Left lung (tissue), 10 donors: ENCODE measurements around the gene BEAN1. TPM values are rescaled to one million over a fixed set of nuclear protein-coding genes. Genes with fewer than 3 reads are reported as not detected.
A peak's percentile ranks its signal among the peaks of the same experiment; 100 is the strongest.

Experiments used
- ATAC-seq: fragments of 200-7000 bp; cut with Tn5 transposase; one replicate; pipeline ENCODE4 v1.9.1; 2020; ENCODE audit warnings: moderate library complexity
- DNase-seq, 4 donors: peaks; one replicate each; pipeline ENCODE4 v3.0.0-alpha.2; 2013 to 2020
- H3K27ac ChIP-seq, 2 donors: fragments of 200-600 bp; sonication (generic) in 1 of 2; one replicate each; pipeline versions ENCODE4 v1.5.0 to v1.8.0; 2020 to 2021
- H3K27me3 ChIP-seq, 2 donors: fragments of 200-600 bp; sonication (generic) in 1 of 2; one replicate each; pipeline versions ENCODE4 v1.5.0 to v1.8.0; 2020 to 2021
- H3K36me3 ChIP-seq, 2 donors: fragments of 200-600 bp; sonication (generic) in 1 of 2; one replicate each; pipeline versions ENCODE4 v1.5.0 to v1.8.0; 2020 to 2021
- H3K4me1 ChIP-seq, 2 donors: fragments of 200-600 bp; one replicate each; pipeline ENCODE4 v1.8.0; 2021
- H3K4me3 ChIP-seq, 2 donors: fragments of 200-600 bp; sonication (generic) in 1 of 2; one replicate each; pipeline versions ENCODE4 v1.5.0 to v1.8.0; 2020 to 2021; ENCODE audit warnings: mild to moderate bottlenecking in 1 of 2
- H3K9me3 ChIP-seq, 2 donors: fragments of 200-600 bp; sonication (generic) in 1 of 2; one replicate each; pipeline versions ENCODE4 v1.5.0 to v1.8.0; 2020 to 2021
- intact Hi-C, 2 donors: fragments of 100-400 bp; cut with DNase I; formaldehyde crosslinking; loops; one replicate each; pipeline versions ENCODE4 v1.11.2 to v1.14.2; 2022
- polyA plus RNA-seq, 6 donors: library from polyadenylated mRNA; unstranded; fragments of 120-200 nt; gene quantifications; one replicate each; pipeline ENCODE4 v1.2.1, GENCODE V29; 2013; ENCODE audit not compliant: insufficient read length in 6 of 6
- total RNA-seq, 2 donors: library from RNA; stranded (reverse); fragmentation: NEBNext Ultra II Directional; extraction: Animal tissue kit (Norgen Biotek cat#: 25700); gene quantifications; one replicate each; pipeline ENCODE4 v1.2.1, GENCODE V29; 2021
- TF ChIP-seq, protein P1 (sequence below), 2 donors: fragments of 200-600 bp; sonication (generic) in 1 of 2; IDR thresholded peaks; one replicate each; pipeline versions ENCODE4 v1.5.0 to v1.8.0; 2021; ENCODE audit warnings: antibody characterized with exemption in 2 of 2
- donor health status: DM: no; HTN: yes; CAD: no.
- donor health status: DM: no; HTN: no; CAD: no.

The BEAN1 gene
- total and polyA plus RNA-seq, 8 donors, result 0.65 to 13.6 (median 10.8) TPM

DNA sequence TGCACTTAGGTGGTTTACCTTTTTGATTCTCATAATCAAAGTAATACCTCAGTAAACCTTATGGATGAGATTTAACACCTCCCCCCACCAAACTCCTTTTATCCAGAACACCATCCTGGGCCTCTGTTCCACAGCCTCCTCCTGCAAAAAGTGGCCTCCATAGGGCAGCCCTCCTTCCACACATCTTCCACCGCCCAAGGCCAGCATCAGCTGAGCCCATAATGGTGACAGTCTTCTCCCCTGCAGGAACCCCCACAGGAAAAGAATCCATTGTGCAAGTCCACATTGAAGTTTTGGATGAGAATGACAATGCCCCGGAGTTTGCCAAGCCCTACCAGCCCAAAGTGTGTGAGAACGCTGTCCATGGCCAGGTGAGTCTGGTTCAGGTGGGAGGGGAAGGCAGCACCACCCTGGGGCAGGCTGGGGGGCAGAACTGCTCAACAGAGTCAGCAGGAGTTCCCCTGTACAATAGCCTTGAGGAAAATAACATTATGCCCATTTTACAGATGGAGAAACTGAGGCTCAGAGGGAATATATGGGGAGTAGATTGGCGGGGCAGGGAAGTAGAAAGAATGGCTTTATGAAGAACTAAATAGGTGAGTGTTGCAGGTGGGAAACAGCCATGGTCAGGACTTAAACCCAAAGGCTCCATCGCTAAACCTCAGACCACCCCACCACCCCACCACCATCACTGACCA lies 29.2 kb upstream of the BEAN1 start:
- H3K4me3 ChIP-seq, result no peak overlapping the region
- no peaks in the 10 kb centered on the region for H3K9me3 ChIP-seq
- intact Hi-C loops, result no loop called here
- TF ChIP-seq, protein P1, sequence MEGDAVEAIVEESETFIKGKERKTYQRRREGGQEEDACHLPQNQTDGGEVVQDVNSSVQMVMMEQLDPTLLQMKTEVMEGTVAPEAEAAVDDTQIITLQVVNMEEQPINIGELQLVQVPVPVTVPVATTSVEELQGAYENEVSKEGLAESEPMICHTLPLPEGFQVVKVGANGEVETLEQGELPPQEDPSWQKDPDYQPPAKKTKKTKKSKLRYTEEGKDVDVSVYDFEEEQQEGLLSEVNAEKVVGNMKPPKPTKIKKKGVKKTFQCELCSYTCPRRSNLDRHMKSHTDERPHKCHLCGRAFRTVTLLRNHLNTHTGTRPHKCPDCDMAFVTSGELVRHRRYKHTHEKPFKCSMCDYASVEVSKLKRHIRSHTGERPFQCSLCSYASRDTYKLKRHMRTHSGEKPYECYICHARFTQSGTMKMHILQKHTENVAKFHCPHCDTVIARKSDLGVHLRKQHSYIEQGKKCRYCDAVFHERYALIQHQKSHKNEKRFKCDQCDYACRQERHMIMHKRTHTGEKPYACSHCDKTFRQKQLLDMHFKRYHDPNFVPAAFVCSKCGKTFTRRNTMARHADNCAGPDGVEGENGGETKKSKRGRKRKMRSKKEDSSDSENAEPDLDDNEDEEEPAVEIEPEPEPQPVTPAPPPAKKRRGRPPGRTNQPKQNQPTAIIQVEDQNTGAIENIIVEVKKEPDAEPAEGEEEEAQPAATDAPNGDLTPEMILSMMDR (IDR thresholded peaks at IDR 0.05), result no peak
- no peak overlapping the region for H3K27ac ChIP-seq
- no peak for ATAC-seq
- no peaks in the 10 kb centered on the region for H3K27me3 ChIP-seq
- peaks cover 3 to 10% of the 10 kb centered on the region in 2 donors for H3K36me3 ChIP-seq
- no peak for DNase-seq
- H3K4me1 ChIP-seq, result no peaks in the 10 kb centered on the region

DNA sequence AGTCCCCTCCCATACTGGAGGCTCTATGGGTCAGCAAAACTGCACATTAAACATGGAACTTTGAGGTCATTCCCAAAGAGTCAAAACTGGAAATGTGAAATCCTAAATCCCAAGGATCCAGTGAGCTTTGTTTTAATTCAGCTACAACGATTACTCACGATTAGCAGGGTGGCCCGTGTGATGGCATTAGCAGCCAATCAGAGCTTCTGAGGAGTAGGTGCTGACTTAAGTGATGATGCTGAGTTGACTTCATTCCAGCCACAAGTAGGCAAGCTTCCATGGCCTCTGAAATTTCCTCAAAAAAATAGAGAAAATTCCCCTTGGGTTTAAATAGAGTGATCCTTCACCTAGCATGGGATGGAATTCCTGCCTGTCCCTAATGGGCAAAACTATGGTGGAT lies 28.1 kb upstream of the BEAN1 start:
- Histone ChIP-seq H3K36me3 (peaks cover 0 to 16% of the 10 kb centered on the region in 2 donors), H3K4me3 (no peak overlapping the region), H3K27me3 (no peaks in the 10 kb centered on the region), H3K9me3 (no peaks in the 10 kb centered on the region), H3K4me1 (no peaks in the 10 kb centered on the region), H3K27ac (no peak overlapping the region)
- ATAC-seq, result no peak
- TF ChIP-seq, protein P1 (IDR thresholded peaks at IDR 0.05), result no peak
- intact Hi-C loops, result no loop called here
- DNase-seq, result no peak

DNA sequence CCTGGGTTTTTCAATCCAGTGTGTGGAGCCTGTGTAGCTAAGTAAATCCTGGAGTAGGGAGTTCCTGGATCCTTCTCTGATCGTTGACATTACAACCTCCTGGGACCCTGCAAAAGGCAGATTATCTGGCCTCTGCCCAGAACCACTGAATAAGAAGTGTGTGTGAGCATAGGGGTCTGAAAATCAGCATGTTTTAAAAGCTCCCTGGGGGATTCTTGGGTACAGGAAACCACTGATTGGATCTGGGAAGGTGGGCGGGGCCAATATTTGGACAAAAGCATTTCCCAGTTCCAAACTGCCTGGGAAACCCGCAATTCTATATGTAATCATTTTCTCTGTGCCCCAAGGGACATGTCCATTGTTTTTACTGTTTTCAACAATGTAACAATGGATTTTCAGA lies 27.2 kb upstream of the BEAN1 start:
- TF ChIP-seq, protein P1 (IDR thresholded peaks at IDR 0.05), result no peak
- H3K27ac ChIP-seq, result no peak overlapping the region
- intact Hi-C loops, result no loop called here
- DNase-seq, result no peak
- no peaks in the 10 kb centered on the region for H3K27me3 ChIP-seq
- H3K9me3 ChIP-seq, result no peaks in the 10 kb centered on the region
- ATAC-seq, result no peak
- H3K4me3 ChIP-seq, result no peak overlapping the region
- H3K36me3 ChIP-seq, result peaks cover 0 to 19% of the 10 kb centered on the region in 2 donors
- no peaks in the 10 kb centered on the region for H3K4me1 ChIP-seq

DNA sequence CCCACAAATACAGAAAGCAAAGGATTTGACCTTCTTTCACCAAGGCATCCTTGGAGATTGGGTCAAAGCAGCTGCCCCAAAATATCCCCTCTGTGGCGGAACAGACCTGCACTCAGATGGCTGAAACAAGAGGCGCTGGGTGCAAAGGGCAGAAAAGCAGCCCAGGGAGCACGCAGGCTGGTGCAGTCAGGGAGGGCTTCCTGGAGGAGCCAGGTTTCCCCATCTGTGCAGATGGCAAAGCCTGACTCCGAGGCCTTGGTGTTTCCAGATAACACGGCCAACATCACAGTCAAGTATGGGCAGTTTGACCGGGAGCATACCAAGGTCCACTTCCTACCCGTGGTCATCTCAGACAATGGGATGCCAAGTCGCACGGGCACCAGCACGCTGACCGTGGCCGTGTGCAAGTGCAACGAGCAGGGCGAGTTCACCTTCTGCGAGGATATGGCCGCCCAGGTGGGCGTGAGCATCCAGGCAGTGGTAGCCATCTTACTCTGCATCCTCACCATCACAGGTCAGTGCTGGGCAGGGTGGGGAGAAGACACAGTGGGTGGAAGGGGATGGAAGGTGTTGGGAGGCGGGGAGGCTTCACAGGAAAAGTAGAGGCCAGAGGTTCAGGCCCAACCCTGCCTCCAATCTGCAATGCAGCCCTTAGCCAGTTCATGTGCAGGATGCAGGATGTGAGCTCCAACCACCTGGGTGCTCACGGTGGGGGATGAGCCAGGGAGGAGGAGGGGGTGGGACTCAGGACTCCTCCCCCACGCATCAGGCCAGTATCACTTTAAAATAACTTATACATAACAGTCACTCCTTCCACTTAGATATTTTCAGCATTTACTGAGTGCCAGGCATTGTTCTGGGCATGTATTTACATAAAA lies 26.4 kb upstream of the BEAN1 start:
- intact Hi-C loops, result no loop called here
- Histone ChIP-seq H3K36me3 (peaks cover 0 to 19% of the 10 kb centered on the region in 2 donors), H3K9me3 (no peaks in the 10 kb centered on the region), H3K4me1 (no peaks in the 10 kb centered on the region), H3K4me3 (no peak overlapping the region), H3K27ac (no peak overlapping the region), H3K27me3 (peaks cover 0 to 7% of the 10 kb centered on the region in 2 donors)
- no peak for ATAC-seq
- TF ChIP-seq, protein P1 (IDR thresholded peaks at IDR 0.05), result no peak
- peak in 1 of 4 donors; percentile 62 for DNase-seq

DNA sequence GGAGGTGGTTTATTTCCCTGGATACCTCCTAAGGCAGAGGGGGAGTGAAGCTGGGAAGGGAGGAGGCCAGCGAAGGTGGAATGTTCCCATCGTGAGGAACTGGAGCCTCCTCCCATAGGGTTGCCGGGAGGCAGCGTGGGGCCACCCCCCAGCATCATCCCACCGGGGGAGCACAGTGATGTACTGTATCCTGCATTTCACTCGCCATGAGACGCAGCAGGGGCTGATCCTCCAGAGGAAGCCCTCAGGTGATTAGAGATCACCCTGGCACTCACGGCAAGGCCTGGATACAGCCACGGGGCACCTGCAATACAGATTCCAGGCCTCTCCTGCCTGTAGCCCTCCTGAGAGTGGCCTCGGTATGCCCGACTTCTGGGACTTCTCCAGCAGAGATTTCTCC lies 25.5 kb upstream of the BEAN1 start:
- no peak for DNase-seq
- no peaks in the 10 kb centered on the region for H3K9me3 ChIP-seq
- no peak for ATAC-seq
- no peak overlapping the region for H3K4me3 ChIP-seq
- peaks cover 0 to 1% of the 10 kb centered on the region in 2 donors for H3K4me1 ChIP-seq
- H3K36me3 ChIP-seq, result peaks cover 0 to 19% of the 10 kb centered on the region in 2 donors
- no peak overlapping the region for H3K27ac ChIP-seq
- H3K27me3 ChIP-seq, result peaks cover 0 to 13% of the 10 kb centered on the region in 2 donors
- intact Hi-C loops, result no loop called here
- TF ChIP-seq, protein P1 (IDR thresholded peaks at IDR 0.05), result no peak
